ENCODE measurements around the gene KLHL26.

Gene KLHL26

DNA sequence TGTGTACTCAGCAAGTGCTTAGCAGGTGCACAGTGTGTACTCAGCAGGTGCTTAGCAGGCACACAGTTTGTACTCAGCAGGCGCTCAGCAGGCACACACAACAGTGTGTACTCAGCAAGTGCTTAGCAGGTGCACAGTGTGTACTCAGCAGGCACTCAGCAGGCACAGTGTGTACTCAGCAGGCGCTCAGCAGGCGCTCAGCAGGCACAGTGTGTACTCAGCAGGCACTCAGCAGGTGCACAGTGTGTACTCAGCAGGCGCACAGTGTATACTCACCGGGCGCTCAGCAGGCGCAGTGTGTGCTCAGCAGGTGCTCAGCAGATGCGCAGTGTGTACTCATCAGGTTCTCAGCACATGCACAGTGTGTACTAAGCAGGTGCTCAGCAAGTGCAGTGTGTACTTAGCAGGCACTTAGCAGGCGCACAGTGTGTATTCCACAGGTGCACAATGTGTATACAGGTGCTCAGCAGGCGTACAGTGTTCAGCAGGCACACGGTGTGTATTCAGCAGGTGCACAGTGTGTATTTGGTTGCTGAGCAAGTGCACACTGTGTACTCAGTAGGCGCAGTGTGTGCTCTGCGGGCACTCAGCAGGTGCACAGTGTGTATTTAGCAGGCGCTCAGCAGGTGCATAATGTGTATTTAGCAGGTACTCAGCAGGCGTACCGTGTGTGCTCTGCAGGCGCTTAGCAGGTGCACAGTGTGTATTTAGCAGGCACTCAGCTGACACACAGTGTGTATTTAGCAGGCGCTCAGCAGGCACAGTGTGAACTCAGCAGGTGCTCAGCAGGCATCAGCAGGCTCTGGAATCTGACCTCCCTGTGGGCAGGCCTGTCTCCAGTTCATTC, 61.7 kb downstream of the KLHL26 start:
- no peak for DNase-seq

DNA sequence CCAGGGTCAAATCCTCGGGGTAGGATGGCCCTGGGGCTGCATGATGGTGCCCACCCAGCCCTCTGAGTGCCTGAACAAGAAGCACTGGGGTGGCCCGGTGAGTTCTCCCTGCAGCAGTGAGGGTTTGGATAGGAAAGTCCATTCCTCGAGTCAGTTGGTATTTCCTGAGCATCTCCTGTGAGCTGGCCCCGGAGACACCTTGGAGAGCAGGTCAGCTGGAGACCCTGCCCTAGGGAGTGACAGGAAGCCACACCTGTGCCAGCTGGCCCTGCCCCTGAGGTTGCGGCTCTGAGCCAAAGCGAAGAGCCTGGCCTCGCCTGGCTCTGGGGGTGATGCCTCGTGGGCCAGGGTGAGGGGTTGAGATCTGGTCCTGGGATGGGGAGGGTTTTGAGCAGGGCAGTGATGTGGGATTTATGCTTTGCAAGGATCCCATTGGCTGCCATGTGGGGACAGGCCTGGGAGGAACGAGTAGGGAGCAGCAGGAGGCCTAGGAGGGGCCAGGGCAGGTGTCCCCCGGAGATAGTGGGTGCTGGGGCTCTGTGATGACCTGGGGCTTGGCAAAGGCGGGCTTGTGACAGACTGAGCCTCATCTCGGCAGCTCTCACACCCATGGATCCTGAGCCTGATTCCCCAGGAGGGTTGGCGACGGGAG, 62.7 kb downstream of the KLHL26 start:
- DNase-seq, result no peak

DNA sequence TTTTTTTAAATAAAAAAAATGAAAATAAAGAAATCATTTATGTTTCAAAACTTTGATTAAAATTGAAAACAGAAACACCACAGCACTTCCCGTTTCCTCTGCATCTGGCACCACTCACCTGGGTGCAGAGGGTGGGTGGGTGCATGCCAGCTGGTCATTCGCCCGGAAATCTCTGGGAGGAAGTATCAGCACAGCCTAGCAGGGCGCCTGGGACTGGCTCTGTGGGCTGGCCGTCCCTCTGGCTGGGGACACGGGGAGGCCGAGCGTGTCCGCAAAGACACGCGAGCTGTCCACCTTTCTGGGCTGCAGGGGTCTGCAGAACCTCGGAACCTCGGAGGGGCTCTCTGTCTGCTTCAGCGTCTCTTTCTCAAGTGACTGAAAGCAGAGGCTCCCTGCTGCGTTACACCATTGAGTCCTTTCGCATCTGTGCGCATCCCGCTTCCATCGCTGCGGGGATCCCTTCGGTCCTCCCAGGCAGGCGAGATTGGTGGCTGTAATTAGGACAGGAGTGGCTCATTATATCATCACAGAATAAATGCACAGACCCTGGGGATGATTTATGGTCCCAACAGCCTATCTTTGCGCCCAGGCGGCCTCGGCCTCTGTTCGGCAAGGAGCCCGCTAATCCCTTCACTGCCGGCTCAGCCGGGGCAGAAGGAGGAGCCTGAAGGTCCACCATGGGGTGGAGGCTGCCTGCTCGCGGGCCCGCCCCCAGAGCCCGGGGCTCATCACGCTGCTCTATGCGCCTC, 63.8 kb downstream of the KLHL26 start:
- DNase-seq, result peak; percentile 2

DNA sequence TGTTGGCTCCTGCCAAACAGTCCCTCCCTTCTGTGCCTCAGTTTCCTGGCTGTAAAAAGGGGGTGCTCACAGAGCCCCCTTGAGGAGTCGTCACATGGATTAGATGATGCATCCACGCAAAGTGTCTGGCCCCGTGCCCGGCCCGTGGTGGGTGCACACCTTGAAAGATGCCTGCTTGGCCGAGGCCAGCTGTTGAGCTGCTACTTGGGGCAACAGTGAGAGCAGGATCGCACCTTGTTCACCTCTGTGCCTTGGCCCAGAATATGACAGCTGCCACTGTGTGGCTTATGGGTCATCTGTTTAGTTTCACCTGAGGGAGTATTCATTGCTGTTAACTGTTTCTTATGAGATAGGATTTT, 64.4 kb downstream of the KLHL26 start:
- DNase-seq, result no peak

DNA sequence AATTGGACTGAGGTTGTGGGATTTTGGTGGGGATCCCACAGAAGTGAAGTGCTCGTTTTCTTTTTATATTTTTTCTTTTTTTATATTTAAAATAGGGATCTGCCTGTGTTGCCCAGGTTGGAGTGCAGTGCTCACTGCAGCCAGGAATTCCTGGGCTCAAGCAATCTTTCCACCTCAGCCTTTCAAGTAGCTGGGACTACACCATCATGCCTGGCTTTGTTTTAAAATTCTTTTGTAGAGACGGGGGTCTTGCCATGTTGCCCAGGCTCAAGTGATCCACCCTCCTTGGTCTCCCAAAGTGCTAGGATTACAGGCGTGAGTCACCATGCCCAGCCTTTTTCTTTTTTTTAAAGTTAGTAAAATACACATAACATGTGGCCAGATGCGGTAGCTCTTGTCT, 67.2 kb downstream of the KLHL26 start:
- DNase-seq, result no peak

DNA sequence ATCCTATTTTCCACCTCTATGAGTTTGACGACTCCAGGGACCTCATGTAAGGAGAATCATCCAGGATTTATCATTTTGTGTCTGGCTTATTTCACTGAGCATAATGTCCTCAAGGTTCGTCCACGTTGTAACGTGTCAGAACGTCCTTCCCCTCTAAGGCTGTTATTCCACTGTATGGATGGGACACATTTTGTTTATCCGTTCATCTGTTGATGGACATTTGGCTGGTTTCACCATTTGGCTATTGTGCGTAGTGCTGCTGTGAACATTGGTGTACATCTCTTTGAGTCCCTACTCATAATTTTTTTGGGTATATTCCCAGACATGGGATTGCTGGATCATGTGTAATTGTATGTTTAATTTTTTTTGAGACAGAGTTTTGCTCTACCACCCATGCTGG, 68.1 kb downstream of the KLHL26 start:
- no peak for DNase-seq

DNA sequence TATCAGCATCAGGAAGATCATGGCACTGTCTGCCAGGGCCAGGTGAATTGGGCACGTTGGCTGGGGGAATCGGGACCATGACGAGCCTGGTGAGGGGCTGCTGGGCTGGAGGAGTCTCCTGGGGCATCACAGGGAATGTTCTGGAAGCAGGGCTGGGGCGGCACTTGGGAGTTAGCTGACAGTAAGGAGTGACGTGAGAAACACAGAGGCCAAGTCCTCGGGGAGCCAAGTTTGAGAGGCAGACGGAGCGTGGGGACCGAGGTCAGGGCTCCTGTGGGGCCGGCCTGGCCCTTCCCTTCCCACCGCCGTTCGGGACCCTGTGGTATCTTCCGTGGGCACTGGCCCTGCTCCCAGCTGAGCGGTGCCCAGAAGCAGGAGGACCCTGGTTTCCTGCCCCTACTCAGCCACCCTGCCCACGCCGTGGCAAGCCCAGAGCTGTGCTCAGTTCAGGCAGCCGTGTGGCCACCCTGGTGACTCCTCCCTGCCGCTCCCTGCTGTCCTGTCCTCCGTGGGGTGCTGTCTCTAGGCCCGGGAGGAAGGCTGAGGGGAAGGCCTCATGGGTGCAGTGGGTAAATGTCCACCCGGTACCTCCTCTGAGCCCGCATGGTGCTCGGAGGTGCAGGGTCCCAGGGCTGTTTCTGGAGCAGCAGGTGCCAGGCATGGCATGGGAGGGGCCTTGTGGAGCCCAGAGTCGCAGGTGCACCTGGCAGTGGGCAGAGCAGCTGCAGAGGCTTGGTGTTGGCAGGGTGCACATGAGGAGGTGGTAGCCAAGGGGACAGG, 71.8 kb downstream of the KLHL26 start:
- no peak for DNase-seq

DNA sequence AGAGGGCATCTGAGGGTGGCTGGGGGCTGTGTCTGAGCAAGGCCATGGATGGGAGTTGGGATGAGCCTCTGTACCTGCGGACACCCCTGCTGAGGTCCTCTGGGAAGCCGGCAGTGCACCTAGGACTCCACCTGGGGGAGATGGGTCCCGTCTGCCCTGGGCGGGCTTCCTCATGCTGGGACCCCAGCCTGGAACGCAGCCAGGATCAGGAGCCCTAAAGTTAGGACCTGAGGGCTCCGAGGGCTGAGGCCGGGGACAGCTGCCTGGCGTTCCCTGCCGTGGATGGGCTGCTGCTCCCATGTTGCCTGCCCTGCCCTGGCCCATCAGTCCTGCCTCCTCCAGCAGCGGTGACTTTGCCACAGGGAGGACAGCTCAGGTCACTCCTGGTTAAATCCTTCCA, 72.7 kb downstream of the KLHL26 start:
- no peak for DNase-seq

DNA sequence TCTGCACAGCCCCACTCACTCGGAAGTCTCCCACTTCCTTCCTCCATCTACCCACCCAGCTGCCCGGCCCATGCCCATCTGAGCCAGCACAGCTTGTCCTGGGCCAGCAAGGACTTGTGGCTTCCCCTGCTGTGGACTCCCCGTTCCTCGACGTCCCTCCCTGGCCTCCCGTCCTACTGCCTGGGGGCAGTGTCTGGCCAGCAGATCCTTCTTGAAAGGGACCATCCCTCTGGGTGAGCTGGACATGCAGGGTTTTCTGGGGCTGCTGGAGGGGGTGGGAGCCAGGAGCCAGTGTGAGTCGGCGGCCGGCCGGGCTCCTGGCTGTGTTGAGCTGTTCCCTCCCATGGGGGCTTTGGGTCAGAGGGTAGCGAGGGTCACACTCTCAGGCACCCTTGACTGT, 73.4 kb downstream of the KLHL26 start:
- no peak for DNase-seq

DNA sequence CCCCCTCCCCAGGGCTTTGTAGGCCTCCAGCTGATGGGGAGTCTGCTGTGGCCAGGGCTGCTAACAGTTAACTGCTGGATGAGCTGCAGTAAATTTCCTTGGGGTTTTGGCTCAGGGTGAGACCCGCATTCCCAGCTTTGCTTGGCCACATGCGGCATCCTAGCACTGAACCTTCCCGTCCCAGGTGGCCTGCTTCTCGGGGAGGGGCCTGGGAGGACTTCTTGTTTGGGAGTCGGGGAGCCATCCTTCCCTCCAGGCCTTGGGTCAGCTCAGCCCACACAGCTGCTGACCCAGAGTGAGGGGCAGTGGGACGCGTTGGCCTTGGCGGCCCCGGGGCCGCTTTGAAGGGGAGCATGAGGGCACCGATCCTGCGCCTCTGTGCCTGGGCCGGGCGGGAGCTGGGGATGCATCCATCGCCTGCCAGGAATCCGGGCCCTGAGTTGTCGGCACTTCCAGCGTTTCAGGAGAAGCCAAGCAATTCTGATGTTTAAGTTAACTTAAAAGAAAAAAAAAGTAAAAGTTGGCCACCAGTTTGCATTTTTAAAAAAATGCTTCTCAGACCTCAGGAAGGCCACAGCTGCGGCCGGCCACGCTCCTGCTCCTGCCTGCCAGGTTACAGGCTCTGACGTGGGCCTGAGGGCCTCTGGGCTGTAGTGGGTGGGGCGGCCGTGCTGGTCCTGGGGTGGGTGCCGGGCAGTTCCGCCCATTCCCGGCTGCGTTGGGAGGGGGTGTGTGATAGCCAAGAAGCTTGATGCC, 74.3 kb downstream of the KLHL26 start:
- no peak for DNase-seq

DNA sequence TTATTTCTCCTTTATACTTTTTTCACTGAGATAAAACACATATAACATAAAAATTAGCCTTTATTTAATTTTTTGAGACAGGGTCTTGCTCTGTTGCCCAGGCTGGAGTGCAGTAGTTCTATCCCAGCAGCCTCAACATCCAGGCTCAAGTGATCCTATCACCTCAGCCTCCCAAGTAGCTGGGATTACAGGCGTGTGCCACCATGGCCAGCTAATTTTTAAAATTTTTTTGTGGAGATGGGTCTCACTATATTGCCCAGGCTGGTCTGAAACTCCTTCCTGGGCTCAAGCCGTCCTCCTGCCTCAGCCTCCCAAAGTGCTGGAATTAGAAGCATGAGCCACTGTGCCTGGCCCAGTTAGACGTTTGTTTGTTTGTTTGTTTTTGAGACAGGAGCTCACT, 75.1 kb downstream of the KLHL26 start:
- no peak for DNase-seq

DNA sequence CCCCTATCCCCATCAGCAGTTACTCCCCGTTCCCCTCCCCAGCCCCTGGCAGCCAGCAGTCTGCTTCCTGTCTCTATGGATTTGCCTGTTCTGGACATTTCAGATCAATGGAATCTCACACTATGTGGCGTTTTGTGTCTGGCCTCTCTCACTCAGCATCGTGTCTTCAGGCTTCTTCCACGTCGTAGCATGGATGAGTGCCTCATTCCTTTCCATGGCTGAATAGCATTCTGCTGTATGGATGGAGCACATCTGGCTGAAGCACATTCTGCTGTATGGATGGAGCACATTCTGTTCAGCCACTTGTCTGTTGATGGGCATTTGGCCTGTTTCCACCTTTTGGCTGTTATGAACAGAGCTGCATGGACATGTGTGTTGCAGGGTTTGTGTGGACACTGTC, 76.2 kb downstream of the KLHL26 start:
- no peak for DNase-seq

DNA sequence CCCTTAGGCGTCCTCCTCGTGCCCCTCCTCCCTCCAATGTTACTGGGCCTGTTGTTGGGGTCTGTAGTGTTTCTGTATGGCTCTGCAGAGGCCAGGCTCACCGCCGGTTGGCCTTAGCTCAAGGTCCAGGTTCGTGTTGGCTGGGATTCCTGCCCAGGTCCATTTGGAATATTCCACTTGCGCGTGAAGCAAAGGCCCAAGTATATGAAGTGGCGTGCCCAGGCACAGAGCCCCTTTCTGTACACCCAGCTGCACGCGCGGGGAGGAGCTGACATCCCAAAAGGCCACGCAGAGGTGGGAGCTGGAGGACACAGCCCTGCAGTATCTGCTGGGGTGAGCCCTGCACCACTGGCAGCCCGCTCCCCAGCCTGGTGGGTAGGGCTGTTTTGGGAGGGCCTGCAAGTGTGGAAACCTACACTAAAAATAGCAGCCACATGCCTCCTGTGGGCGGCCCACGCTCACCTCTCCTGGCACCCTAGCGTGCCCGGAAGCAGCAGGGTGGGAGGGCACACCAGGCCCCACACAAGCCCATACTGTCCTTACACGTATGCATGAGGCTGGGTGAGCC, 76.8 kb downstream of the KLHL26 start:
- no peak for DNase-seq

DNA sequence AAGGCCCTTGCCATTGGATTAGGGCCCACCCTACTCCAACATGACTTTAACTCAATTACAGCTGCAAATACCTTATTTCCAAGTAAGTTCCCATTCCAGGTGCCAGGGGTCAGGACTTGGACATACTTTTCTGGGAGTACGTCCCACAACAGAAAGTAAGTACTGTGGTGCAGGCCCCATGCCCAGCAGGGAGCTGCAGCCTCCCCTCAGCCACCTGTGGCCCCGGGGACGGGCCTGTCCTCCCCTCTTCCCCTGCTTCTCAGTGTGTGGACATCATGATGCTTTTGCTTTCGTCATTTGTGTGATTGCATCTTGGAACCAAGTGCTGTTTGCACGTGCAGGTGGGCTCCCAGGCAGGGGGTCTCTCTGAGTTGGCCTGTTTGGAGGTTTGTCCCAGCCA, 78.6 kb downstream of the KLHL26 start:
- DNase-seq, result no peak

DNA sequence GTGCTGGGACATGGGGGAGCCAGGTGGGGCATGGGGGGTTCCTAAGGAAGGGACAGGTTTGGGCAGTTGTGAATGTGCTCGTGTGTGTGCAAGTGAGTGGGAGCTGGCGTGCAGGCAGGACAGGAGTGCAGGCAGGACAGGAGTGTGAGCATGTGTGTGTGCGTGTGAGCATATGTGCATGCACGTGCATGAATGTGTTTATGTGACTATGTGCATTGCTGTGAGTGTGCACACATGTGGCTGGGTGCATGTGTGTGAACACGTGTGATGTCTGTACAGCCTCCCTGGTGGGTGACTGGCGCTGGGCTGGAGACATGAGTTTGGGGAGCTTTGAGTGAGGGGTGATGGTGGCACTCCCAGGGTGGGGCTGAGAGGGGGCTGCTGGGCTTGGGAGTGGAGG, 80.0 kb downstream of the KLHL26 start:
- no peak for DNase-seq

DNA sequence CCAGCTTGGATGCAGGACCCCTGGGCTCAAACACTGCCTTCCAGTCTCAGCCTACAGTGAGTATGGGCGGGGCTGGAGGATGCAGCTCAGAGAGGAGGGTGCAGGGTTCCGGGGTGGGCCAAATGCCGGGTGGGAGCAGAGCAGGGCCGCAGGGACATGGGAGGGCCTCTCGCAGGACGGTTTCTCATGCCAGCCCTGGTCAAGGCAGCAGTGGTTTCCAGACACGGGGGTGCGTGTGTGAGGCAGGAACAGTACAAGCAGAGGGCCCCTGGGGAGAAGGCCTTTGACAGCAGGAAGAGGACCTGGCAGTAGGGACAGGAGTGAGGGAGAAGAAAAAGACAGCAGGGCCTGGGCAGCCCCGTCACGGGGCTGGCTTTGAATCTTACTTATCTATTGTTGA, 80.8 kb downstream of the KLHL26 start:
- DNase-seq, result no peak

DNA sequence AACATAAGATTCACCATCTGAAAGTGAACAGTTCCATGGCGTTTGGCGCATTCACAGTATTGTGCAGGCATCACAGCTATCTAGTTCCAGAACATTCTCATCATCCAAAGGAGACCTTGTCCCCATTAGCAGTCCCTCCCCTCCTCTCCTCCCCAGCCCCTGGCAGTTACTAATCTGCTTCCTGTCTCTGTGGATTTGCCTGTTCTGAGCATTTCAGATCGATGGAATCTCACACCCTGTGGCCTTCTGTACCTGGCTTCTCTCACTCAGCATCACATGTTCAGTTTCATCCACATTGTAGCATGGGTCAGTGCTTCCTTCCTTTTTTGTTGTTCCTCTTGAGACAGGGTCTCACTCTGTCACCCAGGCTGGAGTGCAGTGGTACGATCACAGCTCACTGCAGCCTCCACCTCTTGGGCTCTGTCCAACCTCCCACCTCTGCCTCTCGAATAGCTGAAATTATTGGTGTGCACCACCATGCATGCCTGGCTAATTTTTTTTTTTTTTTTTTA, 81.2 kb downstream of the KLHL26 start:
- no peak for DNase-seq

DNA sequence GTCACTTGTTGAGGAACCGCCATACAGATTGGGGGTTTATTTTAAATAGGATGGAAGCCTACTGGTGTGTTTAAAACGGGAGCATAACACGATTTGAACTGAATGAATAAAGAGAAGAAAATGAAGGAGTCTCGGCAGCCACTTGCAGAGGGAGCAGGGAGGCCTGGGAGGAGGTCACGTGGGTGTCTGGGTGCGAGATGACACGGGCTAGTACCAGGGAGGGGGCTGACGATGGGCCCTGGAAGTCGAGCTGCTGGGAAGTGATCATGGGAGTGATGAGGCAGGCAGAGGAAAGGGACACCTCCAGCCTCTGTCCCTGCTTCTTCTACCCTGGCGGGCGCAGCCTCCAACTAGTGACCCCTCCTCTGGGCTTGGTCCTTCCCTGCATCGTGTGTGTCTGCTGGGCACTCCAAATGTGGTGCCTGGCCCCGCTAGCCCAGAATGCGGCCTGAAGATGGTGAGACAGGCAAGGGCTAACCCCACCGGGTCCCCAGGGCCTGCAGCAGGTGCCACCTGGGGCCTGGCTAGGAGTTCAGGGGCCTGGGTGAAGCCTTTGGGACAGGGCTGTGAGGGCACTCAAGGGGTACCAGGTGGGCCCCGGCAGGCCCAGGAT, 82.1 kb downstream of the KLHL26 start:
- no peak for DNase-seq

DNA sequence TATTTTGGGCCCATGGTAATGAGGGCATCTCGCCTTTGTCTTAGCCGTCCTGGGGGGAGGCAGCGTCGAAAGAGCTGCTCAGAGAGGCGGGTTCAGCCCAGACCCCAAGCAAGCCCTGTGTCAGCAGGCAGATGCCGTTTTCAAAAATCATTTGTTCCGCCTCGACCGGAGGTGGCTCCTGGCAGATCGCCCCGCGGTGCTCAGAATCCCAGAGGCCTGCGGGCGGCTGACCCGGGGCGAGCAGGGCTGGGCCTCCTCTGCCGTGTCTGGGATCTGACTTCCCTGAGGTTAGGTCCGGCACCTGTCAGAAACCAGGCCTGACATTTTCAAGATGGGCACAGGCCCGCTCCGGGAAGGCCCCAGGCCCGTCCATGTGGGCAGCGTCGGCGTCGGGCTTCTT, 82.7 kb downstream of the KLHL26 start:
- DNase-seq, result no peak

Measured in amniotic stem cell (primary cell).